BE2C (cell line): ENCODE results near the gene CUL3.

ENCODE experiments used
- DNase-seq: peaks from one replicate; pipeline ENCODE4 v3.0.0-alpha.2; 2020
- H3K27me3 ChIP-seq: fragments of 250-450 bp; sonication (Bioruptor Pico); 2 replicates; pipeline ENCODE4 v1.5.1; 2020; ENCODE audit warnings: mild to moderate bottlenecking
- H3K36me3 ChIP-seq: fragments of 250-450 bp; sonication (Bioruptor Pico); 2 replicates; pipeline ENCODE4 v1.5.1; 2020; ENCODE audit warnings: mild to moderate bottlenecking
- H3K4me1 ChIP-seq: fragments of 250-450 bp; sonication (Bioruptor Pico); 2 replicates; pipeline ENCODE4 v1.5.1; 2020
- H3K4me3 ChIP-seq: 2 replicates; pipeline ENCODE4 v1.5.1; 2011; ENCODE audit warnings: low read depth, low read length
- H3K9me3 ChIP-seq: fragments of 250-450 bp; sonication (Bioruptor Pico); 2 replicates; pipeline ENCODE4 v1.5.1; 2020
- CTCF ChIP-seq: IDR thresholded peaks from 2 replicates; pipeline ENCODE4 v1.5.1; 2012; ENCODE audit warnings: mild to moderate bottlenecking, low read depth, low read length

The CUL3 gene

GRCh38 chr2:224442071-224442967 lies 142.8 kb downstream of the CUL3 start:
- H3K9me3 ChIP-seq, result no peaks in the 10 kb centered on the region
- H3K36me3 ChIP-seq, result no peaks in the 10 kb centered on the region
- peak overlapping the region; percentile 45 for H3K4me3 ChIP-seq
- DNase-seq, result peak; percentile 24
- no peaks in the 10 kb centered on the region for H3K4me1 ChIP-seq
- TF ChIP-seq CTCF, result no peak
- H3K27me3 ChIP-seq, result peaks cover 7% of the 10 kb centered on the region; the same call in 1 of the 2 replicates

- TF ChIP-seq CTCF, result no peak
- peaks cover 7% of the 10 kb centered on the region; the same call in 1 of the 2 replicates for H3K27me3 ChIP-seq
- no peaks in the 10 kb centered on the region for H3K4me1 ChIP-seq
- H3K36me3 ChIP-seq, result no peaks in the 10 kb centered on the region
- no peak for DNase-seq
- no peaks in the 10 kb centered on the region for H3K9me3 ChIP-seq
- no peak overlapping the region for H3K4me3 ChIP-seq
Measured at GRCh38 chr2:224440988-224441387, 144.2 kb downstream of the CUL3 start.

GRCh38 chr2:224438726-224439125 lies 146.4 kb downstream of the CUL3 start:
- Histone ChIP-seq H3K36me3 (no peaks in the 10 kb centered on the region), H3K27me3 (peaks cover 7% of the 10 kb centered on the region; the same call in 1 of the 2 replicates), H3K9me3 (no peaks in the 10 kb centered on the region), H3K4me3 (no peak overlapping the region), H3K4me1 (no peaks in the 10 kb centered on the region)
- TF ChIP-seq CTCF, result no peak
- DNase-seq, result no peak

GRCh38 chr2:224436634-224437033 lies 148.5 kb downstream of the CUL3 start:
- H3K4me3 ChIP-seq, result no peak overlapping the region
- no peak for DNase-seq
- H3K27me3 ChIP-seq, result 0 out of 2 replicates have a peak, but pooled peaks cover 2% of the 10 kb centered on the region
- no peaks in the 10 kb centered on the region for H3K9me3 ChIP-seq
- H3K36me3 ChIP-seq, result no peaks in the 10 kb centered on the region
- no peak for TF ChIP-seq CTCF
- H3K4me1 ChIP-seq, result no peaks in the 10 kb centered on the region

GRCh38 chr2:224434618-224435017 lies 150.5 kb downstream of the CUL3 start:
- no peaks in the 10 kb centered on the region for H3K36me3 ChIP-seq
- no peaks in the 10 kb centered on the region for H3K27me3 ChIP-seq
- no peak overlapping the region for H3K4me3 ChIP-seq
- H3K4me1 ChIP-seq, result no peaks in the 10 kb centered on the region
- DNase-seq, result no peak
- H3K9me3 ChIP-seq, result no peaks in the 10 kb centered on the region
- TF ChIP-seq CTCF, result no peak

- TF ChIP-seq CTCF, result no peak
- Histone ChIP-seq H3K4me3 (no peak overlapping the region), H3K4me1 (no peaks in the 10 kb centered on the region), H3K9me3 (no peaks in the 10 kb centered on the region), H3K36me3 (no peaks in the 10 kb centered on the region), H3K27me3 (no peaks in the 10 kb centered on the region)
- DNase-seq, result no peak
Measured at GRCh38 chr2:224433442-224433841, 151.7 kb downstream of the CUL3 start.
